Tibial nerve (tissue), 4 donors: ENCODE results near the gene ADCY2. TPM values are rescaled to one million over a fixed set of nuclear protein-coding genes. Genes with fewer than 3 reads are reported as not detected.

ENCODE experiments used
- DNase-seq, 2 donors: peaks; one replicate each; pipeline ENCODE4 v3.0.0-alpha.2; 2019; ENCODE audit warnings: low spot score in 2 of 2
- H3K27ac ChIP-seq, 4 donors: fragments of 200-600 bp; sonication (generic) in 3 of 4; one replicate each; pipeline ENCODE4 v1.5.1; 2017 to 2019; ENCODE audit warnings: mild to moderate bottlenecking in 1 of 4
- H3K27me3 ChIP-seq, 2 donors: fragments of 200-600 bp; sonication (generic) in 1 of 2; one replicate each; pipeline versions ENCODE4 v1.5.1 to v1.6.0; 2017 to 2019
- H3K36me3 ChIP-seq, 3 donors: fragments of 200-600 bp; sonication (generic); one replicate each; pipeline ENCODE4 v1.5.1; 2018 to 2019
- H3K4me1 ChIP-seq, 4 donors: fragments of 200-600 bp; sonication (generic) in 3 of 4; one replicate each; pipeline ENCODE4 v1.5.1; 2017 to 2019
- H3K4me3 ChIP-seq, 4 donors: fragments of 200-600 bp; sonication (generic) in 3 of 4; one replicate each; pipeline ENCODE4 v1.5.1; 2017 to 2019; ENCODE audit warnings: mild to moderate bottlenecking in 1 of 4, moderate library complexity in 1 of 4
- H3K9me3 ChIP-seq, 4 donors: fragments of 200-600 bp; sonication (generic) in 3 of 4; one replicate each; pipeline ENCODE4 v1.5.1; 2017 to 2019
- EP300 ChIP-seq, 2 donors: sonication (generic); formaldehyde crosslinking; IDR thresholded peaks; one replicate each; pipeline ENCODE4 v1.6.1; 2017; ENCODE audit warnings: antibody characterized with exemption in 2 of 2, mild to moderate bottlenecking in 1 of 2
- POLR2A ChIP-seq, 2 donors: fragments of 450-650 bp; IDR thresholded peaks; one replicate each; pipeline ENCODE4 v1.6.1; 2017; ENCODE audit warnings: antibody characterized with exemption in 2 of 2, mild to moderate bottlenecking in 2 of 2, moderate library complexity in 2 of 2
- WGBS, 2 donors: methylation state at CpG; one replicate each; pipeline ENCODE4 v1.1.5; 2018; 5-methylcytosine and 5-hydroxymethylcytosine counted together
- total RNA-seq, 4 donors: library from RNA; depleted of rRNA; stranded (reverse); fragments of >200 nt; gene quantifications; one replicate each; pipeline ENCODE4 v1.1.0, GENCODE V29; 2016
- TF ChIP-seq, protein P1 (sequence below), 5 experiments: fragments of 200-600 bp in 3 of 5; fragments of 450-650 bp in 2 of 5; sonication (generic) in 3 of 5; IDR thresholded peaks; one replicate each; pipeline ENCODE4 v1.5.1; 2016 to 2019; ENCODE audit warnings: antibody characterized with exemption in 5 of 5, mild to moderate bottlenecking in 3 of 5, moderate library complexity in 2 of 5

The ADCY2 gene
- total RNA-seq, 4 donors from 2014 or later: 4.2 to 11.8 (median 10.0) TPM

DNA sequence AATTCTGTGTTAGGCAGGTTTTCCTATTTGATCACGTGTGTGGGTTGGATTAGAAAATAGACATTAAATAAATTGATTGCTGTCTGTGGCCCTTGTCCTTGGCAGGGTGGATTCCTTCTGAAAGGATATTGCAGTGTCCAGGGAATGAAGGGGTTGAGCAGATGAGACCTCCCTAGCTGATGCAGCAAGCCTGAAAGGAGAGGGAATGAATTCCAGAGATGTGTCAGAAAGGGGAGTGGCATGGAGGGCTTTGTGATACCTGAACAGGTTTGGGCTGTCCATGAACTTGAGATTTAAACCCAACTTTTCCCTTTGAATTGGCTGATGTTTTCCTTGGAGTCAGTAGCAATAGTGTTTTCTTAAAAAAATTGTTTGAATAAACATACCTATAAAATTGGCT lies 66.8 kb downstream of the ADCY2 start:
- H3K9me3 ChIP-seq: no peaks in the 10 kb centered on the region
- WGBS, 2 donors: 88 to 93% methylated on average over 1 of the region's 1 CpG
- H3K4me3 ChIP-seq: no peak overlapping the region
- H3K27me3 ChIP-seq: no peaks in the 10 kb centered on the region
- no peak overlapping the region for H3K27ac ChIP-seq
- no peaks in the 10 kb centered on the region for H3K36me3 ChIP-seq
- H3K4me1 ChIP-seq: no peaks in the 10 kb centered on the region
- TF ChIP-seq POLR2A (IDR thresholded peaks at IDR 0.05) (no peak), EP300 (IDR thresholded peaks at IDR 0.05) (no peak)
- TF ChIP-seq, protein P1, sequence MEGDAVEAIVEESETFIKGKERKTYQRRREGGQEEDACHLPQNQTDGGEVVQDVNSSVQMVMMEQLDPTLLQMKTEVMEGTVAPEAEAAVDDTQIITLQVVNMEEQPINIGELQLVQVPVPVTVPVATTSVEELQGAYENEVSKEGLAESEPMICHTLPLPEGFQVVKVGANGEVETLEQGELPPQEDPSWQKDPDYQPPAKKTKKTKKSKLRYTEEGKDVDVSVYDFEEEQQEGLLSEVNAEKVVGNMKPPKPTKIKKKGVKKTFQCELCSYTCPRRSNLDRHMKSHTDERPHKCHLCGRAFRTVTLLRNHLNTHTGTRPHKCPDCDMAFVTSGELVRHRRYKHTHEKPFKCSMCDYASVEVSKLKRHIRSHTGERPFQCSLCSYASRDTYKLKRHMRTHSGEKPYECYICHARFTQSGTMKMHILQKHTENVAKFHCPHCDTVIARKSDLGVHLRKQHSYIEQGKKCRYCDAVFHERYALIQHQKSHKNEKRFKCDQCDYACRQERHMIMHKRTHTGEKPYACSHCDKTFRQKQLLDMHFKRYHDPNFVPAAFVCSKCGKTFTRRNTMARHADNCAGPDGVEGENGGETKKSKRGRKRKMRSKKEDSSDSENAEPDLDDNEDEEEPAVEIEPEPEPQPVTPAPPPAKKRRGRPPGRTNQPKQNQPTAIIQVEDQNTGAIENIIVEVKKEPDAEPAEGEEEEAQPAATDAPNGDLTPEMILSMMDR (IDR thresholded peaks at IDR 0.05): no peak
- DNase-seq: no peak

DNA sequence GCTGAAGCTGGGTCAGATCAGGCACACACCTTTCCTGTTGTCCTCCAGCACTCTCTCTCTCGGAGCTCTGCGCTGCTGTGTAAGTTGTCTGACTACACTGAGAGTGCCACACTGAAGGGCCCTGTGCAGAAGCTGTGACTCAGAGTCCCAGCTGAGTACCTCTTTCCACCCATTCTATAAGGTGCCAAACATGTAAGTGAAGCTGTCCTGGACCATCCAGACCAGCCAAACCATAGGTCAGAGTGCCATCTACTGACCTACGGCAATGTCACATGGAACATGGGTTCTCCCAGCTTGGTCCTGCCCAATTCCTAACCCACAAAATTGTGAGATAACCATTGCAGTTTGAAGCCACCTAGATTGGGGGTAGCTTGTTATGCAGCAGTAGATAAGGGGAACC lies 68.2 kb downstream of the ADCY2 start:
- WGBS, 2 donors: 82 to 86% methylated on average over 3 of the region's 3 CpGs

DNA sequence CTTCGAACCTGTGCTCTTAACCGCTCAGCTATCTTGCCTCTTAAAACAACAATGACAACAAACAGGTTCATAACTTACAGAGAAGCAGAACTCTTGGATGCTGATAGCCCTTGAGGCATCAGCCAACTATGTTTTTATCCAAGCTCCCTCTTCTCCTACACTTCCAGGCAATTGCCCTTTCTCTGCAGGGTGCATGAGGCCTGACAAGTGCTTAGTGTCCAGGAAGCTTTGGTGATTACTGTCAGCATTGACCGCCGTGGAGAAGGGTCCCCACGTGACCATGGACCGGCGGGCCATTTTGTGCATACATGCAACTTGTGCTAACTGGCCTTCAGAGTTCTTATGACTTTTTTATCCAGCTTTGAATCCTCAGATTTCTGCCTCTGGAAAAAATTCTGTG lies 71.2 kb downstream of the ADCY2 start:
- DNase-seq: no peak
- H3K27ac ChIP-seq: no peak overlapping the region
- H3K4me3 ChIP-seq: no peak overlapping the region
- no peaks in the 10 kb centered on the region for H3K4me1 ChIP-seq
- H3K27me3 ChIP-seq: no peaks in the 10 kb centered on the region
- H3K9me3 ChIP-seq: peaks cover 0 to 6% (median 0%) of the 10 kb centered on the region in 4 donors
- TF ChIP-seq, protein P1 (IDR thresholded peaks at IDR 0.05): no peak
- no peak for TF ChIP-seq EP300 (IDR thresholded peaks at IDR 0.05)
- no peak for TF ChIP-seq POLR2A (IDR thresholded peaks at IDR 0.05)
- 66 to 68% methylated on average over 7 of the region's 7 CpGs for WGBS, 2 donors
- H3K36me3 ChIP-seq: no peaks in the 10 kb centered on the region

More for the DNA sequence above, 68.2 kb downstream of the ADCY2 start:
- TF ChIP-seq, protein P1 (IDR thresholded peaks at IDR 0.05): no peak
- TF ChIP-seq POLR2A (IDR thresholded peaks at IDR 0.05) (no peak), EP300 (IDR thresholded peaks at IDR 0.05) (no peak)
- Histone ChIP-seq H3K4me1 (no peaks in the 10 kb centered on the region), H3K27ac (no peak overlapping the region), H3K9me3 (no peaks in the 10 kb centered on the region), H3K4me3 (no peak overlapping the region), H3K27me3 (no peaks in the 10 kb centered on the region), H3K36me3 (no peaks in the 10 kb centered on the region)
- DNase-seq: no peak

DNA sequence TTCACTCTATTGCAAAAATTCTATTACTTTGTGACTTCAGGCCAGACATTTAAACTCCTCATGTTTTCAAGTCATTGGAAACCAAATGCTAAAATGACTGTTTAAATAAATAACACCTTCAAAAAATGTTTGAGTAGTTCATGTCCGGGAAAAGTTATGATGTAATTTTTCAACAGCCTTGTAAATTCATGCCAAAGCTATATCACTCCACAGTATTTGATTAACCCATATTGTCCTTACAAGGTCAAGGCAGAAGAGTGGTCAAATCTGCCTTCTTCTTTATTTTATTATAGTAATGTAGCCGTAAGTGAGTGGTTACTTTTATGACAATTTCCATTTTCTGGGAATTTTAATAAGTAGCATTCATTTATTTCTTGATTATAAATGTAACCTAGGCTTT lies 72.8 kb downstream of the ADCY2 start:
- 50 to 71% methylated on average over 2 of the region's 2 CpGs for WGBS, 2 donors
- no peak overlapping the region for H3K4me3 ChIP-seq
- no peaks in the 10 kb centered on the region for H3K36me3 ChIP-seq
- H3K27ac ChIP-seq: no peak overlapping the region
- DNase-seq: no peak
- TF ChIP-seq POLR2A (IDR thresholded peaks at IDR 0.05): no peak
- TF ChIP-seq, protein P1 (IDR thresholded peaks at IDR 0.05): no peak
- no peak for TF ChIP-seq EP300 (IDR thresholded peaks at IDR 0.05)
- H3K27me3 ChIP-seq: no peaks in the 10 kb centered on the region
- H3K9me3 ChIP-seq: peaks cover 0 to 12% (median 0%) of the 10 kb centered on the region in 4 donors
- H3K4me1 ChIP-seq: no peaks in the 10 kb centered on the region

DNA sequence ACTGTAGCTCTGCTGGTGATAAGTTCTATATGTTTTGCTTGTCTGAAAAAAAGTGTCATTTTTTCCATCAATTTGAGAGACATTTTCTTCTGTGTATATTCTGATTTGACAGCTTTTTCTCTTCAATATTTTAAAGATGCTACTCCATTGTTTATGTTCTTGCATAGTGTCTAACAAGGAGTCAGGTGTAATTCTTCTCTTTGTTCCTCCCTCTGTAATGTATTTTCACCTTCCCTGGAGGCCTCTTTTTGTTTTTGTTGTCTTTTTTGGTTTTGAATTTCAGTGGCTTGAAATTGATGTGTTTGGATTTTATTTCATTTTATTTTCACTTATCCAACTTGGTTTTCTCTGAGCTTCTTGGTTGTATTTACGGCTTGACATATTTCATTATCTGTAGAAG lies 75.8 kb downstream of the ADCY2 start:
- H3K4me3 ChIP-seq: no peak overlapping the region
- H3K27me3 ChIP-seq: no peaks in the 10 kb centered on the region
- H3K27ac ChIP-seq: no peak overlapping the region
- H3K4me1 ChIP-seq: no peaks in the 10 kb centered on the region
- TF ChIP-seq, protein P1 (IDR thresholded peaks at IDR 0.05): no peak
- TF ChIP-seq EP300 (IDR thresholded peaks at IDR 0.05) (no peak), POLR2A (IDR thresholded peaks at IDR 0.05) (no peak)
- H3K36me3 ChIP-seq: no peaks in the 10 kb centered on the region
- no peak for DNase-seq
- WGBS, 2 donors: 92 to 94% methylated on average over 1 of the region's 1 CpG
- peaks cover 0 to 12% (median 0%) of the 10 kb centered on the region in 4 donors for H3K9me3 ChIP-seq
